Body of pancreas (tissue), 4 donors: ENCODE measurements around the gene PCDHGA6.

Experiments used
- CTCF ChIP-seq, 7 experiments: fragments of 450-650 bp in 4 of 7; fragments of 200-600 bp in 3 of 7; sonication (generic) in 3 of 7; IDR thresholded peaks; one replicate each; pipeline ENCODE4 v1.5.1; 2016 to 2019; ENCODE audit warnings: antibody characterized with exemption in 7 of 7
- POLR2A ChIP-seq, 3 donors: fragments of 450-650 bp; IDR thresholded peaks; one replicate each; pipeline ENCODE4 v1.6.1; 2016; ENCODE audit warnings: antibody characterized with exemption in 3 of 3, mild to moderate bottlenecking in 2 of 3

- TF ChIP-seq CTCF (IDR thresholded peaks at IDR 0.05) (no peak), POLR2A (IDR thresholded peaks at IDR 0.05) (no peak)
These were observed 15.0 kb downstream of the PCDHGA6 start for GRCh38 chr5:141388661-141389060.
